Measurements from ENCODE around the gene ZNF688.
"Not testable (repeated sequence)": the region's sequence is repeated elsewhere in the genome, so short reads cannot be mapped to it uniquely, and the experiment has no call there.

ZNF688 gene

DNA sequence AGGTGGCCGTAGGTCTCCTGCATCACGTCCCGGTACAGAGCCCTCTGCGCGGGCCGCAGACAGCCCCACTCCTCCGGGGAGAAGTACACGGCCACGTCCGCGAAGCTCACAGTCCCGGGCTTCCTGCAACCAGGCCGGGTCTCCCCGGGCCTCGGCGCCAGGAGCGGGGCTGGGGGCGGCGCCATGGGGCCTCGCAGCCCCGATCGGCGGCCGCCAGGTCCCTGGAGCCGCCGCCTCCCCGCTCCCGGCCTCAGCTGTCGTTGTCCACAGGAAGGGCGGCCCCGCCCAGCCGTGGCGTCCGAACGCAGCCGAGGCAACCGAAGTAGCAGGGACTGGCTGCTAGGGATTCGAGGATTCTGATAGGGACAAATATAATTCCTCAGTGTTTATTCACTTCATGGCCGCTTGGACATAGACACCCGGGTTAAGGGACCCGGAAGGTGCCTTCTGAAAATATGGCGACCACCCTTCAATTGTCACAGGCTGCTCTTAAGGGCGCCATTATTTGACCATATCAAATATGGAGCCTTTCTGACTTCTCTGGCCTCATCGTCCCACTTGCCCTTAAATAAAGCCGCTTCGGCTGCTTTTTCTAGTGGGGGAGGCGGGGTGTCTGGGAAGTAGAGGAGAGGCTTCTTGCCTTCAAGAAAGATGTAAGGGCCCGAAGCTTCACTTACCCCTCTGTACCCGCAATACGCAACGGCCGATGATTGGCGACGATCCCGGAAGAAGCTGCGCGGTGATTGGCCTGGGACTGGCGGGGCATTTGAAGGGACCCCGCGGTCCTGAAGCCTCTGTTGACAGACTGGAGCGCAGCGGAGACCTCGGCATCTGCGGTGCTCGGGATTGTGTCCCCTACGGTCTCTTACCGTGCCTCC is at the start of gene ZNF688:
Gene ZNF688, minus strand, starts transcription at position 270 of the 878 bp plus-strand sequence. Its CDS starts 85 bp downstream, at position 185.
- peak; percentile 92 for DNase-seq

DNA sequence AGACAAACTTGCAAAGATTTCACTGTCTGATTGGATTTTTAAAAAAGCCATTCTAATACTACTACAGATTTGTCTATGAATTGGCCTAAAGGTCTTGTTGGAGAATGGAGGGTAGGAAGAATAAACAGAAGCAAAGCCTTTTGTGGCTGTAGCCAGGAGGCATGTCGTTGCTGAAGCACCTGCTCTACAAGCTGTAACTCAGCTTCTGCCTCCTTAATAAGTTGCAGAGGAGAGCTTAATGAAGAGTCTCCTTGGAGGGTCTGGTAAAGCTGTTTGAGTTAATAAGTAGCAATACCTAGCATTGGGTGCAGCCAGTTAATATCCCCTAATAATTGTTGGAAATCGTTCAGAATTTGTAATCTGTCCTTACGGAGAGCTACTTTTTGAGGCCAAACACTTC is 48.7 kb upstream of the ZNF688 start:
- no peak for DNase-seq

DNA sequence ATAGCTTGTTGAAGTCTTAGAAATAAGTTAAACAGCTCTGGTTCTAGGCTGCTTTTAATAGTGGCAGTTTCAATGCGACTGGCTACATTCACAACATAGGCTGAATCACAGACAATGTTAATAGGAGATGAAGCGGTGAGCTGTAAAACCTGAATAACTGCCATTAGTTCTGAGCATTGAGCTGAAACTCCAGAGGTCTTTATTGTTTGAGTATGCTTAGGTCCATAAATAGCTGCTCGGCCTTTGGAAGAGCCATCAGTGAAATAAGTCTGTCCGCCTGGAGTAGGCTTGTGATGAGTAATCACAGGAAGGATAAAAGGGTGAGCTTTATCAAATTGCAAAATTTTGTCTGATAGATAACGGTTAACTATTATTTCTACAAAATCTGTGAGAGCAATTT is 48.1 kb upstream of the ZNF688 start:
- no peak for DNase-seq

DNA sequence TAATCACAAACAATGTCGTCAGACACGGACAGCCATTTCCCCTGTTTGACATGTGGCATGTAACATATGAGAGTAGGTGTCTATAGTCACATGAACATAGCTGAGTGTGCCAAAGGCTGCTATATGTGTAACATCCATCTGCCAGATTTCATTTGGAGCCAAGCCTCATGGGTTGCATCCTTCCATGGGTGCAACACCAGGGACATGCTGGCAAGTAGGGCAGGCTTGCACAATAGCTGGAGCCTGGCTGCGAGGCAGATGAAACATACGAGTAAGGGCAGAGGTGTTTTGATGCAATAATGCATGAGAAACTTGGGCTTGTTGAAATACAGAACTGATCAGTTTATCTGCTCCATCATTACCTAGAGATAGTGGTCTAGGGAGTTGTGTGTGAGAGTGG is 47.7 kb upstream of the ZNF688 start:
- DNase-seq: no peak

DNA sequence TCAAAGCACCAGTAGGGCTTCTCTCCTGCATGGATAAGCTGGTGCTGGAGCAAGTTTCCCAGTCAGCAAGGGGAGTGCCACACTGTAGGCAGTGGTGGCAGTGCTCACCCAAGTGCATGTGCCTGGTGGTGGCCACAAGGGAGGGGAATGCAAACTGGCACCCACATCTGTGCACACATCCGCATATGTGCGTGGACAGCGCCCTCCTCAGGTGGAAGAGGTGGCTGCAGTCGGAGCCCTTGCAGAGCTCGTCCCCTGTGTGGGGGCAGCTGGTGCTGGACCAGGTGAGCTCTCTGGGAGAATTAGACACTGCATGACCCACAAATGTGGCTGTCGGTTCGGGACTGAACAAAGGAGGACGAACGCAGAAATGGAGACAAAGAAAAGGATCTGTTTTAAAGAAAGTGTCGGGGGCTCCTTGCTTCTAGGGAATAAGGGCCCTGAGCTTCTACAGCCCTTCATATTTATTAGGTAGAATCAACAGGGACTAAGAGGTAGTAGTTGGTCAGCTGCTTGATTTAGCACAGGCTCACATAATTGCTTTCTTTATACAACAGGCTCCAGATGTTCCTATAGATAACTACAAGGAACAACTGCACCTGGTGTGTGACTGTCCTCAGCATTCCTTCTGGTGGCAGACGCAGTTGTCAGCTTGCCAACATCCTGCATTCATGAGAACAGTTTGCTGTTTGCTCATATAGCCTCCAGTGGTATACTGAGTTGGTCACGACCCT is 44.0 kb upstream of the ZNF688 start:
- DNase-seq: peak; percentile 71

DNA sequence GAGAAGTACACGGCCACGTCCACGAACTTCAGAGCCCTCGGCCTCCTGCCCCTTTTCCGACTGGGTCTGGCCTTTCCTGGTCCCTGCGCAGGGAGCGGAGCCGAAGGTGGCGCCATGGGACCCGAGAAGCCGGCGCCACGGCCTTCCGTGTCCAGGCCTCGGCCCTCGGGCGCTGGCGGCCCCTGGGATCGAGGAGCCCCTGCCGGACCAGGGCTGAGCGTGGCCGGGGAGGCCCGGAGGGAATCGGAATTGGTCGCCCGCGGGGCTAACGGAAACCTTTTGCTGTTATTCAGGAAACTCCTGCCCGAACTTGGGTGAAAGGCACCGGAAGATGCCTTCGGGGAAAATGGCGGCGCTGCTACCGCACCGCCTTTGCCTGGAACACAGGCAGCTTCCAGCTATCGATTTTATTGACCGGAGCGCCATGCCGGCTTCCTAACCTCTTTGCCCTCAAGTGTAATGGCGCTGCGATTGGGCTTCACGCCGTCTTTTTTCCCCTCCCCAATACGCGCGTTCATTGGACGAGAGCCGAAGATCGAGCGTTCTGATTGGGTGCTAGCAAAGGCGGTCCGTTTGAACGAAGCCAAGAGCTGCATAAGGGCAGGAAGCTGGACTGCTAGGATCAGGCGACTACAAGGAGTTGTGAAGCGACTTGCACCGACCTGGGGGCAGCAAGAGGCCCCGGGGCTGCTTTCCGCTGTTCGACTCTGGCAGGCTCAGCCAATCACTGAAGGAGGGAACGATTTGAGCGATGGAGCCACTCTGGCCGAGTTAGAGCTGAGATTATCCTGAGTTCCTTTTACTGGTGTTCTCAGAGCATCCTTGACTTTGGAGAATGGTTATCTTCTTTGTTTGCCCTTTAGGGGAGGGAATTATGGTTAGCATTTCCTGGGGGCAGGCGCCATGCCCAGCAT is 38.7 kb upstream of the ZNF688 start, which contains the start of gene ZNF689:
Gene ZNF689, minus strand, starts transcription at position 464 of the 914 bp plus-strand sequence. Its CDS starts 348 bp downstream, at position 116.
- peak; percentile 93 for DNase-seq

DNA sequence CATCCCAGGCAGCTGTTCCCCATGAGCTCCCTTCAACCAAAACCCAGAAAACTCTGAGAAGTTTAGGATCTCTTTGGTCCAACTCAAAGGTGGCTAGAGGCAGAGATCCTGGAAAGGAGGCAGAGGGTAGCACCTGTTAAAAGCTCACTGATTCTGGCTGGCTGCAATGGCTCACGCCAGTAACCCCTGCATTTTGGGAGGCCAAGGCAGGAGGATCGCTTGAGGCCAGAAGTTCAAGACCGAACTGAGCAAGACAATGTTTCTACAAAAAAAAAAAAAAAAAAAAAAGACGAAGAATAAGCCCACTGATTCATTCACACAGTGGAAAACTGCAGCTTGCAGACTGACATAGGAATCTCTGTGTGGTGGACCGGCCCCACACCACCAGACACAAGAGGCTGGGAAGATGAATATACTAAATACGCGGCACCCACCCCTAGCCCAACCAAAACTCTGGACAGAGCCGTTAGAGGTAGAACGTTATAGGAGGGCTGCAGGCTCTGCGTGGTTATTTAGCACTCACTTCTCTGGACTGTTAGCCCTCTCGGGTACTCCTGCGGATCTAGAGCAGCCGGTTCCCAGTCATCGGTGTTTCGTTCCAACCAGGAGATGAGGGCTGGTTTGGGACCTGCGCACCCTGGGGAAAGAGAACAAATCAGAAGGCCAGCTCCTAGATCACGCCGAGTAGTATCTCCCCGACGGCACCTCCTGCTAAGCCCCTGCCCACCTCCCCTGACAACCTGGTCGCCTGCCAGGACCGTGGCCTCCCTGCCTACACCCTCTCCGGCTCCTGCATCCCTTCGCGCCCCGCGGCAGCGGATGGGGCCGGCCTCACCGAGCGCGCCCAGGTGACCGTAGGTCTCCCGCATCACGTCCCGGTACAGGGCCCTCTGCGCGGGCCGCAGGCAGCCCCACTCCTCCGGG is 37.8 kb upstream of the ZNF688 start:
- DNase-seq: peak; percentile 32

DNA sequence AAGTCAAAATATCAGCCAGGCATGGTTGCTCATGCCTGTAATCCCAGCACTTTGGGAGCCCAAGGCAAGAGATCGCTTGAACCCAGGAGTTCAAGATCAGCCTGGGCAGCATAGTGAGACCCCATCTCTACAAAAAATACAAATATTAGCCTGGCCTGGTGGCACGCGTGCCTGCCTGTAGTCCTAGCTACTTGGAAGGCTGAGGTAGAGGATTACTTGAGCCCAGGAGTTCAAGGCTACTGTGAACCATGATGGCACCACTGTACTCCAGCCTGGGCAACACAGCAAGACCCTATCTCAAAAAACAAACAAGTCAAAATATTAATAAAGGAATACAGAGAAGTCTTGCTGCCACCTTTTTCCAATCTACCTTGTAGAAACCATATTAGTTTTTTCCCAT is 34.5 kb upstream of the ZNF688 start:
- DNase-seq: no peak

DNA sequence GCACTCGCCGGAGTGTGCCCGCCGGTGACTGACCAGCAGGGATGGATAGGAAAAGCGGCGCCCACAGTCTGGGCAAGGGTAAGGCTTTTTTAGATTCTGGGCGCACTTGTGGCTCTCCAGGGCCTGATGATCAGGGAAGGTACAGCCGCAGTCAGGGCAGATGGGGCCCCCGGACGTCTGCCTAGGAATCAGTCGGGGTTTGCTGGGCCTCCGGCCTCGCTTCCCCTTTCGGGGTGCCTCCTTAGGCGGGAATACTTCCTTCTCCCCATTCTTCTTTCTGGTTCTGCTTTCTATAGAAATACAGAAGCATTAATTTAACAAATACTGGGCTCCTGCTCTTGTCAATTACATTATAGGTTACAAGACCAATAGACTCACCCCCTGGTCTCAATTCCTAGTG is 33.6 kb upstream of the ZNF688 start:
- no peak for DNase-seq

DNA sequence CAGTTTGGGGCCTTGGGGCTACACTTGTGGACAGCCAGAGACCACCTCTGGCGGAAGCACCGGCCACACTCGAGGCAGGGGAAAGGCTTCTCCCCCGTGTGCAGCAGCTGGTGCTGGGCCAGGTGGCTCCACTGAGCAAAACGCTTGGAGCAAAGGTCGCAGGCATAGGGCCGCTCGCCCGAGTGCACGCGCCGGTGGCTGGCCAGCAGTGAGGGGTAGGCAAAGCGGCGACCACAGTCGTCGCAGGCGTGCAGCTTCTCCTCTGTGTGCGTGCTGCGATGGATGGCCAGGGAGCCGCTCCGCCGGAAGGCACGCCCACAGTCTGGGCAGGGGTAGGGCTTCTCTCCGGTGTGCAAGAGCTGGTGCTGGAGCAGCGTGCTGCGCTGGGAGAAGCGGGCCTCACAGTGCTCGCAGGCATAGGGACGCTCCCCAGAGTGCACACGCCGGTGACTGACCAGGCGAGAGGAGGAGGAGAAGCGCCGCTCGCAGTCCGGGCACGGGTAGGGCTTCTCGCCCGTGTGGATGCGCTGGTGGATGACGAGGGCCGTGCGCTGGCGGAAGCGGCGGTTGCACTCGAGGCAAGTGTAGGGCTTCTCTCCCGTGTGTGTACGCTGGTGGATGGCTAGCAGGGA is 32.9 kb upstream of the ZNF688 start:
- no peak for DNase-seq

DNA sequence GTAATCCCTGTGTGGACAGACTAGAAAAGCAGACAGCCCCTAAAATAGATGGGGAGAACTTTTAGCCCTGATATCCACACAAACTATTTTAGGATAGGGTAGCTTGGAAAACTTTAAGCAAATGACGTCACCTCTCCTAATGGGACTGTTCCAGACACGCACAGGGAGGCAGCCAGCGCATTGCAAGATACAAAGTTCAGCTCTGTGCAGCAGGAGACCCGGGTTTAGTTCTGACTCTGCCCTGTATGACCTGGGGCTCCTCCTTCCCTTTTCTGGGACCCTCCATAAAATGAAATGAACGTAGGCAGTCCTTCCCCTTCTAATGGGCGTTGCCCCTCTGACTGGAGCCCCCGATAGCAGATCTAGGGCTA is 32.4 kb upstream of the ZNF688 start:
- DNase-seq: no peak

DNA sequence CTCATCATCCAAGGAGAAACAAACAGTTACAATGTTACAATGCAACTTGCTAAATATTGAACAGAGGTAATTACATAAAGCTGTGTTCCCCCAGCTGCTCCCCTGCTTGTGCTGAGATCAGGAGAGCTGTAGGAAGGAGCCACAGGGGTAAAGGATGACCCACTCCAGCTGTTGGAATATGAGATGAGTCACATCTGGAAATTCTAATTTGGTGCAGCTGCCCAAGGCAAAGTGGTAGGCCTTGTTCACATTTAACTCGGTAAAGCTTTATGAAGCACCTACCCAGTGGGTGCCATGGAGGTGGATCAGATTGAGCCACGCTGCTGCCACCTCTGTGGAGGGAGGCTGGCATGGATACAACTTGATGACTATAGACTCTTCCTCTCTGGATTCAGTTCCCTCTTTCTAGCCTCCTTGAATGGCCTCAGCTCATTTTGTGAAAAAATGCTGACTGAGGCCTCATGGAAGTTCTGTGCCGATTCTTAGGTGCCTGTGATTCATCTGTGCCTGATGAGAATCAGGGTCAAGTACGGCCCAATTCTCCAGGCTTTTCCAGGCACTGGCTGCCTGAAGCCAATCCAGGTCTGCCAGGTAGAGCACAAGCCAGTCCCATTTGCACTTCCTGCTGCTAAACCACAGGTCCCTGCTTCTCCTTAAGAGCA is 31.2 kb upstream of the ZNF688 start:
- DNase-seq: no peak

DNA sequence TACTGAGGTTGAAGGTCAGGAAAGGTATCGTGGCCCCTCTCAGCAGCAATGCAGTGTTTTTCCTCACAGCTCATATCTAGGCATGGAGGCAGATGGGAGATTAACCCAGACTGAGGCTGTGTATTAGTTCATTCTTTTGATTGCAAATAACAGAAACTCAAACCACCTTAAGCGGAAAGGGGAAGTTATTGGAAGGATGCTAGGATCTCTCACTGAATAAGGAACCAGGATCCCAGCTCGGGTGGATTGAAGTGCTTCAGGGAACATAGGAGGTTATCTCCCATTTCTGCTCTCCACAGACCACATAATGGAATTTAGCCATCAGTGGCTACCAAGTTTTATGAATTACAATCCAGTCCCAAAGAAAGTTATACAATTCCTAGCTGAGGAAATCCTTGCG is 30.5 kb upstream of the ZNF688 start:
- no peak for DNase-seq

DNA sequence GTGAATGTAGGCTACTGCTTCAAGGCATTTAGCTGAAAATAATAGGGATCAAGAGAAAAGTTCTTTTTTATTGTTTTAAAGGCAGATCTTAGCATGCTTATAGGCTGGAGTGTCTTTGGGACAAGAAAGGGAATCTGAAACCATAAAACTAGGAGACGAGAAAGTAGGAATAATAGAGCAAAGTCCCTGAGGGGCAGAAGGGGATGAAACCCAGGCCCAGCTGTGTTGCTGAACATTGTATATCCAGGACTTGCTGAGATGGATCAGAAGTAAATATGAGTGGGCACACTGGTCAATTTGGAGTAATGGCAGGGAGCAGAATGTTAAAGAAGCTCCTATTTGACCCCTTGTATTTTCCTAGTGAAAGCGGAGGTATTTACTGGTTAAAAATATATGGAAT is 29.4 kb upstream of the ZNF688 start:
- no peak for DNase-seq

DNA sequence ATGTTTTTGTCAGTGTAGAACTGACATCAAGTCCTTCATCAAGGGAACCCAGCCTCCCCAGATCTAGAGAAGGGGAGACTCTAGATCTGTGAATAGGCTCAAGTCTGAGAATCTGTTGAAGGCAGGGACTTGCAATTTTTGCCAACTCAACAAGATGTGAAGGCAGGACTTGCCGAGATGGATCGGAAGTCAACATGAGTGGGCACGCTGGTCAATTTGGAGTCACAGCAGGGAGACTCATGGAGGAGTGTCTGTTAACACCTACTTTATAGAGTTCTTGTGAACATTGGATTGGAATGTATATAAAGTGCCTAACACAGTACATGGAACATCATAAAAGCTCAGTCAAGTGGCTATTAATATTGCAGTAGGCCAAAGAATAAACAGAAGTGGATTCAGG is 28.7 kb upstream of the ZNF688 start:
- no peak for DNase-seq

DNA sequence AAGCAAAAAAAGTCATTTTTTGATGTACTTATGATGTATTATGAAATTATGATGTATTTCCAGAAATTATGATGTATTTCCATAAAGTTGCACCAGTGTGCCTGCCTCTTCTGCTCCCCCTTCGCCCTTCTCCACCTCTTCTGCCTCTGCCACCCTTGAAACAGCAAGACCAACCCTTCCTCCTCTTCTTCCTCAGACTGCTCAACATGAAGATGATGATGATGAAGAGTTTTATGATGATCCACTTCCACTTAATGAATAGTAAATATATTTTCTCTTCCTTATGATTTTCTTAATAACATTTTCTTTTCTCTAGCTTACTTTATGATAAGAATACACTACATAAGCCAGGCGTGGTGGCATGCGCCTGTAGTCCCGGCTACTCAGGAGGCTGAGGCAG is 21.4 kb upstream of the ZNF688 start:
- no peak for DNase-seq

DNA sequence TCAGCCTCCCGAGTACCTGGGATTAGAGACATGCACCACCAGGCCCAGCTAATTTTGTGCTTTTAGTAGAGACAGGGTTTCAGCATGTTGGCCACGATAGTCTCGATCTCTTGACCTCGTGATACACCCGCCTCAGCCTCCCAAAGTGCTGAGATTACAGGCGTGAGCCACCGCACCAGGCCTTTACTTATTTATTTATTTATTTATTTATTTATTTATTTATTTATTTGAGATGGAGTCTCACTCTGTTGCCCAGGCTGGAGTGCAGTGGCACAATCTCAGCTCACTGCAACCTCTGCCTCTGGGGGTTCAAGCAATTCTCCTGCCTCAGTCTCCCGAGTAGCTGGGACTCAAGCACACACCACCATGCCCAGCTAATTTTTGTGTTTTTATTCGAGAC is 19.4 kb upstream of the ZNF688 start:
- DNase-seq: not testable (repeated sequence)

DNA sequence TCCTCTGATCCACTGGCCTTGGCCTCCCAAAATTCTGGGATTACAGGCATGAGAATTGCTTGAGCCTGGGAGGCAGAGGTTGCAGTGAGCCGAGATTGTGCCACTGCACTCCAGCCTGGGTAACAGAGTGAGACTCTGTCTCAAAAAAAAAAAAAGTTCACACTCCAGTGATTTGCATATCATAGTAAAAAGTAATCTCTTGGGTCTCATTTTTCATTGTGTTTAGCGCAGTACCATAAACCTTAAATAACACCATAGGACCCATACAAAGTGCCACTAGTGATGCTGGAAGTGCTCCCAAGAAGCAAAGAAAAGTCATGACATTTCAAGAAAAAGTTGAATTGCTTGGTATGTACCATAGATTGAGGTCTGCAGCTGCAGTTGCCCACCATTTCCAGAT is 18.1 kb upstream of the ZNF688 start:
- DNase-seq: not testable (repeated sequence)

DNA sequence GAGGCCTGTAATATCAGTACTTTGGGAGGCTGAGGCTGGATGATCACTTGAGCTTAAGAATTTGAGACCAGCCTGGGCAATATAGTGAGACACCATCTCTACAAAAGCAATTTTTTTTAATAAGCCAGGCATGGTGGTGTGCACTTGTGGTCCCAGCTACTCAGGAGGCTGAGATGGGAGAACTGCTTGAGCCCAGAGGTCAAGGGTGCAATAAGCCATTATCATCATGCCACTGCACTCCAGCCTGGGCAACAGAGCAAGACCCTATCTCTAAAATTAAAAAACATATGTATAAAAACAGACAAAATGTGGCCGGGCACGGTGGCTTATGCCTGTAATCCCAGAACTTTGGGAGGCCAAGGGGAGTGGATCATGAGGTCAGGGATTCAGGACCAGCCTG is 17.1 kb upstream of the ZNF688 start:
- no peak for DNase-seq

DNA sequence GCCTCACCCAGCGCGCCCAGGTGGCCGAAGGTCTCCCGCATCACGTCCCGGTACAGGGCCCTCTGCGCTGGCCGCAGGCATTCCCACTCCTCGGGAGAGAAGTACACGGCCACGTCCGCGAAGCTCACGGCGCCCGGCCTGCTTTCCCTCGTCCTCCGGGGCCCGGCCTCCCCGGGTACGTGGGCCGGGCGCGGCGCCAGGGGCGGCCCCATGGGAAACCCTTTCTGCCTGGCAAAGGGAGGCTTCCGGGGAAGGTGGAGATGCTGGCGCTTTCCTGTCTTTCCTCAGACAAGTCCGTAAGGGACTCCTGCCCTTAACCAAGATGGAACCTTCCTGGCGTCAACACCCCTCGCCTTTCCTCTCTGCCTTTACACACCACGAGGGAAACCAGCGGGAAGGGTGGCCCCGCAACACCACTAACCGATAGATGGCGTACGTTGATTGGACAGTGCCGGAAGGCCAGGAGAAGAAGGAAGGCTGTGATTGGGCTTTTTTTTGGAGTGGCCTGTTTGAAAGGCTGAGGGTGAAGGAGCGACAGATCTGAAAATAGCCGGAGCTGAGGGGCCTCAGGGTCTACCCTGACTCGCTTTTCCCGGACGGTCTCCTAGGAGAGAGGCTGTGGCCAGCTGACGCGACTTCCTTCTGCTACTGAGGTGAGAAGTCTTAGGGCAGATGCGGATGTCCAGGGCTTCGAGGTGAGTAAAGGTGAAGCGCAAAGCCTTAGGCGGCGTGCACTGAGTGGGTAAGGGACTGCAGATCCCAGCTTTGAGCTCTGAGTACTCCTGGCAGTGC is 14.1 kb upstream of the ZNF688 start, which contains the start of gene ZNF785:
Gene ZNF785, minus strand, starts transcription at position 298 of the 792 bp plus-strand sequence. Its CDS starts 86 bp downstream, at position 212.
- DNase-seq: peak; percentile 88

Measured in activated CD4-positive, alpha-beta T cell treated with anti-CD3 and anti-CD28 coated beads, Interleukin-2, amount 50 U/mL, for 1 hour (primary cell).